ENCODE measurements around the gene RIIAD1. TPM values are rescaled to one million over a fixed set of nuclear protein-coding genes. Genes with fewer than 3 reads are reported as not detected.

Gene RIIAD1
- total RNA-seq, 1 donor from 2014 or later: not detected

GRCh38 chr1:151720554-151720953, 768 bp upstream of the RIIAD1 start:
- Histone ChIP-seq H3K9ac (no peak overlapping the region), H3K4me1 (peaks cover 32% of the 10 kb centered on the region), H4K20me1 (ENCODE audit: low read depth) (peaks cover 21% of the 10 kb centered on the region), H3K27ac (no peak overlapping the region), H3K27me3 (peaks cover 75% of the 10 kb centered on the region), H3K4me2 (peak overlapping the region; percentile 89), H3K36me3 (no peaks in the 10 kb centered on the region), H3F3A (ENCODE audit: low read depth) (peaks cover 30% of the 10 kb centered on the region), H3K9me3 (ENCODE audit: low read depth) (no peaks in the 10 kb centered on the region), H3K79me2 (ENCODE audit: low read depth) (no peaks in the 10 kb centered on the region), H2AFZ (replicated peaks) (no peak overlapping the region), H3K4me3 (no peak overlapping the region)
- TF ChIP-seq EZH2phosphoT487 (IDR thresholded peaks at IDR 0.05) (no peak), EZH2 (IDR thresholded peaks at IDR 0.05) (no peak)
- TF ChIP-seq, protein P1, sequence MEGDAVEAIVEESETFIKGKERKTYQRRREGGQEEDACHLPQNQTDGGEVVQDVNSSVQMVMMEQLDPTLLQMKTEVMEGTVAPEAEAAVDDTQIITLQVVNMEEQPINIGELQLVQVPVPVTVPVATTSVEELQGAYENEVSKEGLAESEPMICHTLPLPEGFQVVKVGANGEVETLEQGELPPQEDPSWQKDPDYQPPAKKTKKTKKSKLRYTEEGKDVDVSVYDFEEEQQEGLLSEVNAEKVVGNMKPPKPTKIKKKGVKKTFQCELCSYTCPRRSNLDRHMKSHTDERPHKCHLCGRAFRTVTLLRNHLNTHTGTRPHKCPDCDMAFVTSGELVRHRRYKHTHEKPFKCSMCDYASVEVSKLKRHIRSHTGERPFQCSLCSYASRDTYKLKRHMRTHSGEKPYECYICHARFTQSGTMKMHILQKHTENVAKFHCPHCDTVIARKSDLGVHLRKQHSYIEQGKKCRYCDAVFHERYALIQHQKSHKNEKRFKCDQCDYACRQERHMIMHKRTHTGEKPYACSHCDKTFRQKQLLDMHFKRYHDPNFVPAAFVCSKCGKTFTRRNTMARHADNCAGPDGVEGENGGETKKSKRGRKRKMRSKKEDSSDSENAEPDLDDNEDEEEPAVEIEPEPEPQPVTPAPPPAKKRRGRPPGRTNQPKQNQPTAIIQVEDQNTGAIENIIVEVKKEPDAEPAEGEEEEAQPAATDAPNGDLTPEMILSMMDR (IDR thresholded peaks at IDR 0.05): no peak
- Mint-ChIP-seq H3K27me3 (ENCODE audit: insufficient read depth, low read depth) (peaks cover 55% of the 10 kb centered on the region), H3K4me3 (peak overlapping the region; percentile 71), H3K27ac (no peak overlapping the region), H3K9me3 (no peaks in the 10 kb centered on the region), H3K36me3 (no peaks in the 10 kb centered on the region), H3K4me1 (peaks cover 44% of the 10 kb centered on the region)
- no peak for DNase-seq (ENCODE audit: low spot score)

GRCh38 chr1:151721788-151722510, 627 bp downstream of the RIIAD1 start:
- Histone ChIP-seq H3K27me3 (peaks cover 77% of the 10 kb centered on the region), H3K27ac (no peak overlapping the region), H4K20me1 (ENCODE audit: low read depth) (peaks cover 21% of the 10 kb centered on the region), H3K9me3 (ENCODE audit: low read depth) (no peaks in the 10 kb centered on the region), H3F3A (ENCODE audit: low read depth) (peaks cover 18% of the 10 kb centered on the region), H3K36me3 (no peaks in the 10 kb centered on the region), H3K79me2 (ENCODE audit: low read depth) (no peaks in the 10 kb centered on the region), H3K4me2 (peak overlapping the region; percentile 89), H3K4me1 (peaks cover 23% of the 10 kb centered on the region), H2AFZ (replicated peaks) (peak overlapping the region; percentile 64), H3K4me3 (peak overlapping the region; percentile 63), H3K9ac (no peak overlapping the region)
- H3K9me3 Mint-ChIP-seq: no peaks in the 10 kb centered on the region
- TF ChIP-seq EZH2 (IDR thresholded peaks at IDR 0.05) (peak; percentile 67), EZH2phosphoT487 (IDR thresholded peaks at IDR 0.05) (no peak)
- TF ChIP-seq, protein P1 (IDR thresholded peaks at IDR 0.05): no peak
- DNase-seq (ENCODE audit: low spot score): no peak
- H3K36me3 Mint-ChIP-seq: no peaks in the 10 kb centered on the region
- H3K27ac Mint-ChIP-seq: no peak overlapping the region
- peaks cover 33% of the 10 kb centered on the region for H3K4me1 Mint-ChIP-seq
- peaks cover 59% of the 10 kb centered on the region for H3K27me3 Mint-ChIP-seq (ENCODE audit: insufficient read depth, low read depth)
- peak overlapping the region; percentile 82 for H3K4me3 Mint-ChIP-seq

DNA sequence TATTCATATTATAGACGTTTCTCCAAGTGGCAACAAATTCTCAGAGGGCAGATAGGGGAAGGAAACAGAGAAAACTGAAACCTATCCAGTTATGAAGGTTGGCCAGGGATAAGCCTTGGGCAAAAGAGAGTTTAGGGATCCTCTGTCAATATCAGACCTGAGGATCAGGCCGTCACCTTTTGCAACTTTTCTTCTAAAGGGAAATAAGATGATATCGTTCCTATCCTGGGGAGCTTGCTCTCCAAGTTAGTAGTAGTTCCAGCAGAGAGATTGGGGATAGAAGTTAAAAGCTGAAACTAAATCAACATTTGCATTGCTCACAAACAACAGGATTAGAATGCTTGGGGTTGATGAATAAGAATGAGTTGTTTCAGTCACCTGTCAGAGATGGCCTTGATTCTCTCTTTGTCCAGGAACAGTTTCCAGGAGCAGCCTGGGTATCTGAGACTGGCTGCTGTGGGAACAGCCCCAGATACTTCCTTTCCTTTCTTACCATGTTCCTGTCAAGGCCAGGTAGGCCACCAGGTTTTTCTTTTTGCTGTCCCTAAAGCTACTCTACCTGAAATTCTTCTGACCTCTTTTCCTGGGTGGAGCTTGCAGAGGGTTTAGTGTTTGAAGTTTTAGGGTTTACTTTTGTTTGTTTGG, 2.5 kb downstream of the RIIAD1 start:
- no peaks in the 10 kb centered on the region for H3K36me3 ChIP-seq
- TF ChIP-seq, protein P1 (IDR thresholded peaks at IDR 0.05): no peak
- TF ChIP-seq EZH2phosphoT487 (IDR thresholded peaks at IDR 0.05) (no peak), EZH2 (IDR thresholded peaks at IDR 0.05) (no peak)
- no peak overlapping the region for H3K4me2 ChIP-seq
- Mint-ChIP-seq H3K4me3 (no peak overlapping the region), H3K4me1 (peaks cover 29% of the 10 kb centered on the region), H3K27me3 (ENCODE audit: insufficient read depth, low read depth) (peaks cover 48% of the 10 kb centered on the region), H3K36me3 (no peaks in the 10 kb centered on the region), H3K9me3 (no peaks in the 10 kb centered on the region), H3K27ac (no peak overlapping the region)
- no peaks in the 10 kb centered on the region for H3K79me2 ChIP-seq (ENCODE audit: low read depth)
- H3K9me3 ChIP-seq (ENCODE audit: low read depth): no peaks in the 10 kb centered on the region
- H3K27ac ChIP-seq: no peak overlapping the region
- no peak overlapping the region for H3K9ac ChIP-seq
- peaks cover 6% of the 10 kb centered on the region for H4K20me1 ChIP-seq (ENCODE audit: low read depth)
- H3F3A ChIP-seq (ENCODE audit: low read depth): peaks cover 15% of the 10 kb centered on the region
- no peak overlapping the region for H2AFZ ChIP-seq (replicated peaks)
- DNase-seq (ENCODE audit: low spot score): no peak
- peaks cover 25% of the 10 kb centered on the region for H3K4me1 ChIP-seq
- H3K27me3 ChIP-seq: peaks cover 70% of the 10 kb centered on the region
- H3K4me3 ChIP-seq: no peak overlapping the region
